Stimulated activated CD8-positive, alpha-beta memory T cell treated with anti-CD3 and anti-CD28 coated beads, Interleukin-12 subunit alpha, Interleukin-12 subunit beta, amount 100 ng/mL, for 24 hours (primary cell): ENCODE results near the gene MPST.

ENCODE experiments used
- DNase-seq: peaks from one replicate; pipeline ENCODE4 v3.0.0-alpha.2; 2020; ENCODE audit errors: extremely low read depth

The MPST gene

GRCh38 chr22:37079158-37079557 lies 59.6 kb downstream of the MPST start:
- no peak for DNase-seq
